DND-41 (cell line): ENCODE data around the gene FAM107B.

ENCODE experiments used
- ATAC-seq: fragments of 200-7000 bp; cut with Tn5 transposase; 3 replicates; pipeline ENCODE4 v1.9.1; 2021; ENCODE audit warnings: low read depth; ENCODE audit not compliant: insufficient read depth
- DNase-seq: peaks from one replicate; pipeline ENCODE4 v3.0.0-alpha.2; 2020
- H2AFZ ChIP-seq: 2 replicates; pipeline ENCODE4 v1.6.0; 2012; ENCODE audit warnings: low read depth, low read length
- H3K27ac ChIP-seq: 2 replicates; pipeline ENCODE4 v1.5.1; 2012; ENCODE audit warnings: low read length, inconsistent platforms
- H3K27me3 ChIP-seq: fragments of 200-600 bp; sonication (generic); 2 replicates; pipeline ENCODE4 v1.6.0; 2012; ENCODE audit warnings: low read length, mild to moderate bottlenecking, inconsistent platforms; ENCODE audit not compliant: insufficient read depth, poor library complexity
- H3K36me3 ChIP-seq: 2 replicates; pipeline ENCODE4 v1.5.1; 2012; ENCODE audit warnings: low read length, inconsistent platforms; ENCODE audit not compliant: insufficient read depth
- H3K4me1 ChIP-seq: 2 replicates; pipeline ENCODE4 v1.5.1; 2012; ENCODE audit warnings: mild to moderate bottlenecking, low read length; ENCODE audit not compliant: insufficient read depth
- H3K4me2 ChIP-seq: 2 replicates; pipeline ENCODE4 v1.6.0; 2012; ENCODE audit warnings: mild to moderate bottlenecking, moderate library complexity, low read length, inconsistent platforms; ENCODE audit not compliant: insufficient read depth
- H3K4me3 ChIP-seq, 2 experiments: fragments of 200-600 bp in 1 of 2; shearing (Covaris generic) in 1 of 2; 2 replicates each; pipeline ENCODE4 v1.5.1; 2012 to 2016; ENCODE audit warnings: inconsistent platforms in 2 of 2, low read length in 2 of 2, mild to moderate bottlenecking in 2 of 2, low read depth in 1 of 2, moderate library complexity in 1 of 2
- H3K79me2 ChIP-seq: 2 replicates; pipeline ENCODE4 v1.6.0; 2012; ENCODE audit warnings: low read length, inconsistent platforms; ENCODE audit not compliant: insufficient read depth
- H3K9ac ChIP-seq: 2 replicates; pipeline ENCODE4 v1.6.0; 2012; ENCODE audit warnings: low read depth, mild to moderate bottlenecking, inconsistent platforms, low read length, moderate library complexity
- H3K9me3 ChIP-seq: 2 replicates; pipeline ENCODE4 v1.5.1; 2012; ENCODE audit warnings: low read length, moderate library complexity, mild to moderate bottlenecking, inconsistent platforms; ENCODE audit not compliant: insufficient read depth, severe bottlenecking
- H4K20me1 ChIP-seq: 2 replicates; pipeline ENCODE4 v1.6.0; 2012; ENCODE audit warnings: low read length; ENCODE audit not compliant: insufficient read depth
- EZH2 ChIP-seq: IDR thresholded peaks from 3 replicates; pipeline ENCODE4 v1.6.1; 2012; ENCODE audit warnings: borderline replicate concordance, low read depth, mild to moderate bottlenecking, moderate library complexity, low read length, inconsistent platforms; ENCODE audit not compliant: severe bottlenecking
- TF ChIP-seq, protein P1 (sequence below): IDR thresholded peaks from 2 replicates; pipeline ENCODE4 v1.5.1; 2012; ENCODE audit warnings: borderline replicate concordance, low read length, moderate library complexity, mild to moderate bottlenecking; ENCODE audit not compliant: poor library complexity, severe bottlenecking; ENCODE audit errors: extremely low read depth

Gene FAM107B

GRCh38 chr10:14527134-14527844 lies 247.4 kb downstream of the FAM107B start:
- Histone ChIP-seq H3K4me3 (no peak overlapping the region), H3K27ac (no peak overlapping the region), H3K79me2 (no peaks in the 10 kb centered on the region), H3K27me3 (peaks cover 6% of the 10 kb centered on the region), H4K20me1 (no peaks in the 10 kb centered on the region), H3K9me3 (no peaks in the 10 kb centered on the region), H3K9ac (no peak overlapping the region), H2AFZ (no peak overlapping the region), H3K36me3 (no peaks in the 10 kb centered on the region), H3K4me1 (no peaks in the 10 kb centered on the region), H3K4me2 (no peak overlapping the region)
- ATAC-seq = no peak
- DNase-seq = no peak
- TF ChIP-seq, protein P1, sequence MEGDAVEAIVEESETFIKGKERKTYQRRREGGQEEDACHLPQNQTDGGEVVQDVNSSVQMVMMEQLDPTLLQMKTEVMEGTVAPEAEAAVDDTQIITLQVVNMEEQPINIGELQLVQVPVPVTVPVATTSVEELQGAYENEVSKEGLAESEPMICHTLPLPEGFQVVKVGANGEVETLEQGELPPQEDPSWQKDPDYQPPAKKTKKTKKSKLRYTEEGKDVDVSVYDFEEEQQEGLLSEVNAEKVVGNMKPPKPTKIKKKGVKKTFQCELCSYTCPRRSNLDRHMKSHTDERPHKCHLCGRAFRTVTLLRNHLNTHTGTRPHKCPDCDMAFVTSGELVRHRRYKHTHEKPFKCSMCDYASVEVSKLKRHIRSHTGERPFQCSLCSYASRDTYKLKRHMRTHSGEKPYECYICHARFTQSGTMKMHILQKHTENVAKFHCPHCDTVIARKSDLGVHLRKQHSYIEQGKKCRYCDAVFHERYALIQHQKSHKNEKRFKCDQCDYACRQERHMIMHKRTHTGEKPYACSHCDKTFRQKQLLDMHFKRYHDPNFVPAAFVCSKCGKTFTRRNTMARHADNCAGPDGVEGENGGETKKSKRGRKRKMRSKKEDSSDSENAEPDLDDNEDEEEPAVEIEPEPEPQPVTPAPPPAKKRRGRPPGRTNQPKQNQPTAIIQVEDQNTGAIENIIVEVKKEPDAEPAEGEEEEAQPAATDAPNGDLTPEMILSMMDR = no peak
- TF ChIP-seq EZH2 = no peak

DNA sequence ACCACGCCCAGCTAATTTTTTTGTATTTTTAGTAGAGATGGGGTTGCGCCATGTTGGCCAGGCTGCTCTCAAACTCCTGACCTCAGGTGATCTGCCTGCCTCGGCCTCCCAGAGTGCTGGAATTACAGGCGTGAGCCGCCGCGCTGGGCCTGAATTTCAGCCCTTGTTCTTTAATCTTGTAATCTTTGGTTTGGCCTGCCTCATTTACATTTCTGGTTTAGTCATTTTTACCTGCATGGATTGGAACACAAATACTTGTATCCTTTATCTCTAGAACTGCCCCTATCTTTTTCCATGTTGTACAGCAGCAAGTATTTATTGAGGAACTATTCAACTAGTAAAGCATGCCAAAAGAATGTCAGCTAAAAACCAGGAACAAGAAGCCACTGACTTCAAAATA lies 248.4 kb downstream of the FAM107B start:
- Histone ChIP-seq H4K20me1 (no peaks in the 10 kb centered on the region), H3K27ac (no peak overlapping the region), H3K79me2 (no peaks in the 10 kb centered on the region), H2AFZ (no peak overlapping the region), H3K4me3 (no peak overlapping the region), H3K9ac (no peak overlapping the region), H3K4me1 (no peaks in the 10 kb centered on the region), H3K27me3 (peaks cover 8% of the 10 kb centered on the region), H3K4me2 (no peak overlapping the region), H3K9me3 (no peaks in the 10 kb centered on the region), H3K36me3 (no peaks in the 10 kb centered on the region)
- TF ChIP-seq EZH2 = no peak
- TF ChIP-seq, protein P1 = no peak
- DNase-seq = no peak
- ATAC-seq = no peak

DNA sequence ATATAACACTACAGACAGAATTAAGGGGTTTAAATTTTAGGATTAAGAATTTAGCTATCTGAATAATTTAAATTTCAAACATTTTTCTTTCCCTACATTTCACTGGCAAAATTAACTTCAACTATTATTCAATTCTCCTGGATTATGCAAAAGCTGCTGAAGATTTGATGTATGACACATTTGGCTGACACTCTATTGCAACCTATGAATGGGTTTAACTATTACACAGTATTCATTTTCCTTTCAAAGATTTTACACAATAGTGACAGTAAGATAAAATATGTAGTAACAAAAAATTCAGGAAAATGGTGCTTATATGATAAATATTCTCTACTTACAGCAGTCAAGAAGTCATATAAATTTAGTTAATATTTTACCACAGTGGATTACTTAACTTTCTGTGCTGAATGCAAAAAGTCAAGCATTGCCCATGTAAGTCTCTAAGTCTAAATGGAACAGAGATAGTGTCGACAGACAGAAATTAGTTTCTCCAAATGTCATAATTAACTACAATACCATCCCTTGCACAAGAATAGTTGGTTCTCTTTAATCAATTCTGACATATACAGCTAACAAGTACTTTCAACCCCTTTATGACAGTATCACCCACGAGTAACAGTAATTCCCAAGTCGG lies 249.9 kb downstream of the FAM107B start:
- Histone ChIP-seq H3K27me3 (peaks cover 14% of the 10 kb centered on the region), H3K36me3 (no peaks in the 10 kb centered on the region), H3K79me2 (no peaks in the 10 kb centered on the region), H4K20me1 (no peaks in the 10 kb centered on the region), H3K9me3 (no peaks in the 10 kb centered on the region), H3K4me2 (no peak overlapping the region), H3K4me1 (no peaks in the 10 kb centered on the region), H2AFZ (no peak overlapping the region), H3K9ac (no peak overlapping the region), H3K27ac (no peak overlapping the region), H3K4me3 (no peak overlapping the region)
- DNase-seq = no peak
- TF ChIP-seq, protein P1 = no peak
- TF ChIP-seq EZH2 = no peak
- ATAC-seq = no peak
